NCI-H2196 treated with DMSO at 0.1 percent for 48 hours (cell line): ENCODE measurements around the gene IFI27.

Source experiments
- DNase-seq: peaks from one replicate; lab custom pipeline; 2025; ENCODE audit not compliant: unreplicated experiment; lab: John Stamatoyannopoulos, UW

IFI27 gene

DNA sequence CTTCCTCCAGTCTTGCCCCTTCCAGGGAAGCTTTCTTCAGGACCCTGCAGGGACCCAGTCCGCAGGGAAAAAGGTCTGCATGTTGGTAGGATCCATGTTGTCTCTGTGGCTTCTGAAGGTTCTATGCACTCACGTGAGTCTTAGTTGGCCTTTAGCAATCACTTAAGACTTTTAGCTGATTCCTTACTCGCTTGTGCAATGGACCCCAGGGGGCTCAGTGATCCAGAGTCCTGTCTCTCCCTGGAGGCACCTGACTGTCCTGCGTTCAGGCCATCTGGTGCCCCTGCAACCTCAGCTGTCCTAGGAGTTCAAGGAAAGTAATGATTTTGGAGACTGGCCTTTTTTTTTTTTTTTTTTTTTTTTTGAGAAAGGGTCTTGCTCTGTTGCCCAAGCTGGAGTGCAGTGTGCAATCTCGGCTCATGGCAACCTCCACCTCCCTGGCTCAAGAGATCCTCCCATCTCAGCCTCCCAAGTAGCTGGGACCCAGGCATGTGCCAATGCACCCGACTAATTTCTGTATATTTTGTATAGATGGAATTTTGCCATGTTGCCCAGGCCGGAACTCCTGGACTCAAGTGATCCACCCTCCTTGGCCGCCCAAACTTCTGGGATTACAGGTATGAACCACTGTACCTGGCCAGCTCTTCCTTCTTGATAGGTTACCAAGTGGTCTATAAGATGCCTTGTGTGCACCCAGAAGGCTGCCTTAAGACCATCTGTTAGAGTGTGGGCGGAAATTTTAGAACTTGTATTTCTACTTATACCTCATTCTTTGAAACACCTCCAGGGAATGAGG, 14.2 kb downstream of the IFI27 start:
- no peak for DNase-seq

DNA sequence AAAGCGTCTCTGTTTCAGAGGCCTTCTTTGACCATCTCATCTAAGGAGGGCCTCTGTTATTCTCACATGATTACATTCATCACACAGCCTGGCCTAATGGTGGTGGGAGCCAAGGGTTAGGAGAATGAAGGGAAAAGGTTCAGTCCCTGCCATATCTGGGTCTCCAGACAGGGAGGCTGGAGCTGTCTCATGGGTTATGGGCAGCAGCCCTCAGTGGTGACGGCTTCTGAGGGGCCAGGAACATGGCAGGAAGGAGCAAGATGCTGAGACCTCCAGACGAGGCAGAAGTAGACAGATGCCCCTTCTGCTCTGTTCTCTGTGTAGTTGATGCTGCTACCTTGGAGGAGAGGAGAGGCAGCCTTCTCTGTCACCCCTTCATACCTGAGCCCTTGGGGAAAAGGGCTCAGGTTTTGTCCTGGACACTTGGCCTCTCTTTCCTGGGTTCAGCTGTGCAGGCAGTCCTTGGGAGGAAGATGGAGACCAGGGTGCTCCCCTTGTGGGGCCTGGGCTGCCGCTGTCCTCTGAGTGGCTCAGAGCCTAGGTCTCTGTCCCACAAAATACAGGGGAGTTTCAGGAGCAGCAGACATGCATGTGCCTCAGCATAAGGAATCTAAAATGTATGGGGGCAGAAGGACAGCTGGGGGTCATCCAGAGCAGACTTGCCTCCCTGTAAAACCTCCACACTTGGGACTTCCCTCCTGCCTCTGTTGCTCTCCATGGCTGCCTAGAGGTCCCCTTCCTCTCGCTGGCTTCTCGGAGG, 15.3 kb downstream of the IFI27 start:
- no peak for DNase-seq

DNA sequence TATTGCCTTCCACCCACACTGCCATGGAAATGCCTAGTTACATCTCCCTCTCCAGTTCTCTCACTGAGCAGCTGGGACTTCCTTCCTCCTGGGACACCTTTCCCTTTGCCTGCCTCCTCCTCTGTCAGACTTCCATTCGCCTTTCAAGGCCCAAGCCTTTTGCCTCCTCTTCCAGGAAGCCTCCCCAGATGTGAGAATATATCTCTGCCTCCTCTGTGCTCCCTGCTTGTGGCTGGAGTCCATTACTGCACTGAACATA, 15.8 kb downstream of the IFI27 start:
- no peak for DNase-seq

DNA sequence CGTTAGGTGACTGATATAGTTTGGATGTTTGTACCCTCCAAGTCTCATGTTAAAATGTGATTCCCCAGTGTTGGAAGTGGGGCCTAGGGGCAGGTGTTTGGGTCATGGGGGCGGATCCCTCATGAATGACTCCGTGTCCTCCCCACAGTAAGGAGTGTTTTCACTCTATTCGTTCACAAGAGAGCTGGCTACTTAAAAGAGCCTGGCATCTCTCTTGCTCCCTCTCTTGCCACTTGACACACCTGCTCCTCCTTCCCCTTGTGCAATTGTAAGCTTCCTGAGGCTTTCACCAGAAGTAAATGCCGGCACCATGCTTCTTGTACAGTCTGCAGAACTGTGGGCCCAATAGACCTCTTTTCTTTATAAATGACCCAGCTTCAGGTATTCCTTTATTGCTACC, 16.3 kb downstream of the IFI27 start:
- DNase-seq, result no peak

DNA sequence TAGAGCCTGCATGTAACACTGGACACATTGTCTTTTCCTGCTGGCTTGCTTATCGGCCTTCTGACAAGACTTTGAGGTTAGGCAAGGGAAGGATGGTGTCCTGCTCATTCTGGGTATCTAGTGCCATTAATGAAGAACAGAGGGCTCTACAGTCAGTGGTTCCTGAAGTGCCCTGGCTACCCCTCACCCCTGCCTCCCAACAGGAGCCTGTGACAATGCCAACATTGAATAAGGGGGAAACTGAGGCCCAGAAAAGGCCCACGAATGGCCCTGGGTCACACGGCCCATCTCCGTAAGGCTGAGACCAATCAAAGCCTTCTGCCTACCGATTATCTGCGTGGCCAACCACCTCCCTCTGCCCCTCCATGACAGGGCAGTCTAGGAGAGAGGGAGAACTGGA, 16.8 kb downstream of the IFI27 start:
- DNase-seq, result no peak

DNA sequence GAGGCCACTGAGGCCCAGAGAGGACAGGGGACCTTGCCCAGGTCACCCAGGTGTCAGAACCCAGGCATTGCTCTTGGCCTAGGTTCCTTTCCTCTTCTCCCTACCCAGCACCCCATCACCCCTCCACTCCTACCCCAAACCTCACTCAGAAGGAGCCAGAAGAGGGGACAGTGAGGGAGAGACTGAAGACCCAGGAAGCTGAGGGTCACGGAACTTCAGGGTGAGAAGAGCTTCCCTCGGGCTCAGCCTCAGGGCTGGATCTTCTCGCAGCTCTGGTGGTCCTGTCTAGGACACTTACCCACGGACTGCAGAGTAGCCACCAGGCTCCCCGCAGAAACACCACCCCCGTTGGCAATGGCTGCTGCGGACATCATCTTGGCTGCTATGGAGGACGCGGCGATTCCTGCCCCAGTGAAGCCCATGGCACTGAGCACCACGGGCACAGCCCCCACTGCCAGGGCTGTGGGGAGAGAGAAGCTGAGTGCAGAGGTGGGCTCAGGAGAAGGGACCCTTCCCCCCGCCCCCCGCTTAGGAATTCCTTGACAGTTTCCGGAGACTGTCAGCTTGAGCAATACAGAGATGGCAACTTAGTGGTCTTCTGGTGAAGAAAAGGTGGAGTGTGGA, 17.8 kb downstream of the IFI27 start:
- DNase-seq, result no peak

DNA sequence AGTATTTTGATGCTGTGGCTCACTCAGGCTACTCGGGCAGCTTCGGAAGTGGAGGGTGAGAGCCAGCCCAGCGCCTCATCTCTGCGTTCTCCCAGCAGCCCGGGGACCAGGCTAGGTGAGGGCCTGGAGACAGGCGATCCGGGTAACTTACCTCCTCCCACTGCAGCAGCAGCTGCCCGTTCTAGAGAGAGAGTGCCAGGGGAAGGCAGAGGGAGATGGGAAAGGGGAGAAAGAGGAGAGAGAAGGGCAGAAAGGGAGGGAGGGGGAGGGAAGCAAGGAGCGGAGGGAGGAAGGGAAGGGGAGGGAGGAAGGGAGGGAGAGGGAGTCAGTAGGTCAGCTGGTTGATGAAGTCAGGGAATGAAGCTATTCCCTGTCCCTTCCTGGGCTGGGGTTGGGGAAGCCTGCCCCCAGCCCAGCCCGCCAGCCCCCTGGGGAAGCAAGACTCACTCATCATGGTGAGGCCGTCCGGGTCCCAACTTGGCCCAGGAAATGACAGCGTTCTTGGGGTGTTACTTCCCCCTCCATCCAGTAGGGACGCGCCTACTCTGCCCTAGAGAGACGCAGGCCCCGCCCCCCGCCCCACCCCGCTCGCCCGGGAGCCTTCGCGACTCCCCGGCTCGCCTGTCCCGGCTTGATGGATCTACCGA, 18.7 kb downstream of the IFI27 start, which contains the start of gene IFI27L2:
TSS of gene IFI27L2 (minus strand) at position 494 of the 647 bp plus-strand sequence. CDS start at position 454, 40 bp downstream.
- DNase-seq, result no peak

DNA sequence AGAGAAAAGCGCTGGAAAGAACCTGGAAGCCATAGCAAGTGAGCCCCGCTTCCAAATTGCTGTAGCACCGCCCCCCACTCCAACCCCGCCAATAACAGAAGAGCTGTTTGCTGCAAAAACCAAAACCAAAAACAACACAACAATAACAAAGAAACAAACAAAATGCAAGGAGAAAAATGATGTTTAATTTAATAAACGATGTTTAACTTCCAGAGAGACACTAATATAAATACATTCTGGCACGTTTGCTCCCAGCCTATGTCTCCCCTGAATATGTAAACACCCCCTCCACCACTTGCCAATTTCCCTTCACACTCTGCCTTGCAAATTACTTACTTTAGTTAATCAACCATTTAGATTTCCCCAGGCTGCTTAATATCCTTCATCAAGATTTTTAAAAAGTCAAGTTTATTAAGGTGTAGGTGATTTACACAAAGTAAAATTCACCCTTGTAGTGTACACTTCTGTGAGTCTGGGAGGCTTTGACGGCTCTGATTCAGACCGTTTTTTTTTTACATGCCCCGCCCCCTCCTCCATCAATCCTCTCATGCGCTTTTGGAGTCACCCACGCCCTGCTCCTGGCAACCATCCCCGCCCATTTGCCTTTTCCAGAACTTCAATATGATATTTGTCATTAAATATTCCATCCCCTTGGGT, 19.4 kb downstream of the IFI27 start:
- DNase-seq, result no peak

DNA sequence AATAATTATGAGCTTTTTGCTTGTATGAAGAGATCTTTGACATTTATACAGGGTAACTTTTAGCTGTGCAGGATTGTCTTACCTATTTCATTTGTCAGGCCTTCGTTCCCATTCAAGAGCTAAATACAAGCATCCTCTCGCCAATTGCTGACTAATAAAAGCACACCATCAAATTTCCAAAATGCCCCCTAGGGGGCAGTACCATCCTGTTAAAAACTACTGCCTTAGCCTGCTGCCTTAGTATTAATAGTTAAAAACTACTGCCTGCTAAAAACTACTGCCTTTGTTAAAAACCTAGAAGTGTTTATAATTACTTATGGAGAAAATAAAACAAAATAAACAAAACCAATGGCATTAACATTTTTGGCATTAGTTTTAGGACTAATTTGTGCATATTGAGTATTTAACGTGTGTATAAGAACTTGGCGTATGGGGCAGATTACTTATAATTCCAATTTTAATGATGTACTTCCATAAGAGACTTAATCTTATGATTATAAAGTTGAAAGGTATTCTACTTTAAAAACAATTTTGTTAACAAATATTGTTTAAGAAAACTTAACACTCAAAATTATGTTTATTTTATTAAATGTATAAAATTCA, 21.9 kb downstream of the IFI27 start:
- DNase-seq, result peak; percentile 24

DNA sequence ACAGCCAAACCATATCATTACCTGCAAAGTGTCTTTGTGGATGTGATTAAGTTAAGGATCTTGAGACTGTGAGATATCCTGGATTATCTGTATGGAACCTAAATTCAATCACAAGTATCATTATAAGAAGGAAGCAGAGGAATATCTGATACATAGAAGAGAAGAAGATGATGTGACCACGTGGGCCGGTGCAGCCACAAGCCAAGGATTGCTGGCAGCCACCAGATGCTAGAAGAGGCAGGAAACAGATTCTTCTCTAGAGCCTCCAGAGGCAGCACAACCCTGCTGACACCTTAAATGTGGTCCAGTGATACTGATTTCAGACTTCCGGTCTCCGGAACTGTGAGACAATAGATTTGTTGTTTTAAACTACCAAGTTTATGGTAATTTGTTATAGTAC, 24.9 kb downstream of the IFI27 start:
- DNase-seq, result no peak

DNA sequence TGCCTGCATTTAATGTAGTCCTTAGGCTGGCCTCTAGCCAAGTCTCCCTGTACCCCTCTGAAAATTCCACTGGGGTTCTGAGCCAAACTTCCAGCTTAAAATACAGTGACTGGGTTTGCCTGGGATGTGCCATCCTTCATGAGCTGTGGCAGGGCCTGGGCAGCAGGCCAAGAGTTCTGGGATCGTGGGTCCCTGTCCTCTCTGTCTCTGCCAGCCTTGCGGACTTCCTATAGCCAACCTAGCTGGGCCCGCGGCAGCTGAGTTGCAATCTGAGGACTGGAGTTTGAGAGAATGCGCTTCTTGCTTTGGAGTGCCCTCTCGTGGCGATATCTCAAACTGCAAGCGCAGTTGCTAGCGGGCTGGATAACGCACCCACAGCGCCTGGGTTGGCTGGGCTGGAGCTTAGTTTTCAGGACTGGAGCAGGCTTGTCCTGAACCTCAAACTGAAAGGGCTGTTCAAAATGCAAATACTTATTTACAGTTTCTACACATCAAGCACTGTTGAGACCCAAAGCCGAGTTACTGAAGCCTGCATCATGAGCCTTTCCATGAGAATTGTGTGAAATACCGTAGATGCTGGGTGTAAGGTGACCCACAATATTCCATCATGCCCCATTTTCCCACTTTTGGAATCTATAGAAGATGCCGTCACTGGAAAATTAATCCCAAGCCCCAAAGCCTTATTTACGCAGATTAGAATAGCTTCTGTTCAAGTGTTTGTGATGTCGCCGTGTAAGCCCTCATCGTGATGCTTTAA, 26.2 kb downstream of the IFI27 start:
- peak; percentile 41 for DNase-seq

DNA sequence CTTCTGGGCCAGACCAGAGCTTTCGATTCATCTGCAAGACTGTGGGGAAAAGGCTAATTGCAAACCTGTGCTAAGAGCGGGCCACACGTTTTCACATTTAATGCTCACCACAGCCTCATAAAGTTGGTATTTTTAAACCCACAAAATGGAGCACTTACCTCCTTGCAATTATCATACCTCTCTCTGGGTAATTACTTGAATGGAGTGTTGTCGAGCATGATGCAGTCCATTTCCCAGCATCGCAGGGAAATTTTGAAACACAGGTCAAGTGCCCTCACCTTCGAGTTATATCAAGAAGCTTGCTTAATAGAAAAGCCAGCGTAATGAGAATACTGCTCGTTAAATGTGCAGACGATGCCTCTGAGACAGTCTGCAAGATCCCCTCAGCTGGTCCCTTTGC, 27.7 kb downstream of the IFI27 start:
- DNase-seq, result no peak

DNA sequence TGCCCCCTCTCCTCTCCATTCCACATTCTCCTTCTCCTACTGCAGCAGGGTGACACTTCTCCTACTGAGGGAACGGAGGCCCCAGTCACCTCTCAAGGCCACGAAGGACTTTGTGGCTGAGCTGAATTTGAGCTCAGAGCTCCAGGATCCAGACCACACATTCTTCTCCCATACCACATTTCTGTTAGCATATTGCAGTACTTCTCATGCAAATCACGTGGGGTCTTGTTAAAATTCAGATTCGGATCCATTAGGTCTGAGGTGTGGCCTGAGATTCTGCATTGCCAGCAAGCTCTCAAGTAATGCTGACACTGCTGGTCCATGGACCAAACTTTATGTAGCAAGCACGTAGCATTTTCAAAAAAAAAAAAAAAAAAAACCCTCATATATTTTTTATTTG, 28.5 kb downstream of the IFI27 start:
- DNase-seq, result no peak

DNA sequence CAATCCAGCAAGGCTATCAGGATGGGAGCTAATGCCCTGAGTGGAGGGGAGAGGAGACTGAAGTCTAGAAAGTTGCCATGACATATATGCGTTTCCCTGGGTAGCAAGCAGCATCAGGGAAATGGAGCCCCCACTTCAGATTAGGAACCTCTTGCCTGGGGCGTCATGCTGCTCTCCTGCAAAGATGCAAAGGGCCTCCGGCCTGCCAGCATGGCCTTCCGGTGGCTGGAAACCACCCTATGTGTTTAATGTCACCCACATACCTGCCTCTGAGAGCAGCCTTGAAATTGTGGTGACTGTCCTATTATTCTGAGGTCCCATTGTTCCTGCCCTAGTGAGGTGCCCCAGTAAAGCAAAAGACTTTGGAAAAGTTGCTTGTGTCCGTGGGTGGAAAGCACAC, 28.9 kb downstream of the IFI27 start:
- no peak for DNase-seq

DNA sequence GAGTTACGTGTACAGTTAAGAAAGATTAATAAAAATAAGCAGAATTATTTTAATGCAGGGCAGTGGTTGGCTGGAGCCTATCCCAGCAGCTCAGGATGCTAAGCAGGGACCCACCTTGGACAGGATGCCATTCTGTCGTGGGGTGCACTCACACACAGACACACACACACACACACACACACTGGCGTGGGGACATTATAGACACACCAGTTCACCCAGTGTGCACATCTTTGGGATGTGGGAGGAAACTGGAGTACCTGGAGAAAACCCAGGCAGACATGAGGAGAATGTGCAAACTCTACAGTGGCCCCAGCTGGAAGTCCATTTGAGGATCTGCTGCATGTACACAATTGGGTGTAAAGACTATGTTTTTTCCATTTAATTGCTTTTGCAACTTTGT, 31.7 kb downstream of the IFI27 start:
- no peak for DNase-seq

DNA sequence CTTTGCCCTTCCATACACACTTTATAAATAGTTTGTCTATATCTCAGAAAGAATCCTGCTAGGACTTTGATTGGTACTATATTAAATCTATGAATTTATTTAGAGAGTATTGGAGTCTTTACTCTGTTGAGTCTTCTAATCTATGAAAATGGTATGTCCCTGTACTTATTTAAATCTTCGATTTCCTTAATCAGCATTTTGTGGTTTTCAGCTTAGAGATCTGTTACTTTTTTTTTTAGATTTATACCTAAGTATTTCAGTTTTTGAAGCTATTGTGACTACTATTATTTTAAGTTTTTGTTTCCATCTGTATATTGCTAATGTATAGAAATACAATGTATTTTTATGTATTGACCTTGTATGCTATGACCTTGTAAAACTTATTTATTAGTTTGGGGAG, 32.3 kb downstream of the IFI27 start:
- DNase-seq, result no peak

DNA sequence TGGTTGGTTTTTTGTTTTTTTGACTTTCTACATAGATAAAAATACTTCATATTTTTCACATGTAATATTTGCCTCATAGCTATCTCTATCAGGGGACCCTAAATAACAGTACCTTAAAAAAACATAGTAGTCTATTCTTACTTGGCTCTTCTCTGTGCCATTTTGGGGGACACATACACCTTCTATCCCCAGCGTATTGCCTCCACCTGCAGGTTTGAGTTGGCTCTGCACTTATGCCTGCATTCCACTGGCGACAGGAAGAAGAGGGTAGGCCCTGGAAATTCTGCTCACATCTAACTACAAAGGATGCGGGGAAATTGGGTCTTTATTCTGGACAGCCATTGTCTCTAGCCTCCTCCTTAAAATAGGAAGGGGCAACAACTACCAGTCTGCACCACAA, 32.7 kb downstream of the IFI27 start:
- no peak for DNase-seq

DNA sequence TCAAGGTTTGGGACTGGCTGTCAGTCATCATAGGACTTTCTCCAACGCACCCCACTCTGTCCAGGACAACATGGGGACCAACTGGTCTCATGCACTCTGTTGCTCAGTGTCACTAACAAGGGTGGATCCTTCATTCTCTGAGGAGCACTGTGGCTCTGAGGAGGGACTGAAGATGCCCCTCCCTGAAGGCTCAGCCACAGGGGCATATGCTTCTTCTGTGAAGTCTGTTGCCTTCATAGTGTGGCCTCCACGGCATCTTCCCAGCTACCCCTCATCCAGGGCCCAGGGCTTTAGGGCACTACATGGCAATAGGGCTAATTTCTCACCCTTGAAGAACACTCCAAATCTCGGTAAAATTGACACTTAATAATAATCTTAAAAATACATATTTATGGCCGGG, 33.2 kb downstream of the IFI27 start:
- no peak for DNase-seq

DNA sequence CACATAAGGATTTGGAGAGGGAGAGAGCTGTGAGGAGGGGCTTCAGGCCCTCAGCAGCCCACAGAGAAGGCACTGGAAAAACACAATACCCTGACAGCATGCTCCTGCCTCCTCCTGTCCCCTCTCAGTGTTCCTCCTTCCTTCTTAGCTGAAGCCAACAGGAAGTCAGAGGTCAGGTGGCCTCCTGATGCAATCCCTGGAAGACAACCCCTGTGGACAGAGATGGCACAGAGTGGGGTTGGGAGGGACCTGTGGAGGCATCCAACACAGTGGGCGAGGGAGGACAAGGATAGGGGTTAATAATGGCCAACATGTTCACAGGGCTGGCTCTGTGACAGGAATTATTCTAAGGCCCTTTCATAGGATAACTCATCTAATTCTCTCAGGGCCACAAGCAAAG, 34.2 kb downstream of the IFI27 start:
- DNase-seq, result no peak

DNA sequence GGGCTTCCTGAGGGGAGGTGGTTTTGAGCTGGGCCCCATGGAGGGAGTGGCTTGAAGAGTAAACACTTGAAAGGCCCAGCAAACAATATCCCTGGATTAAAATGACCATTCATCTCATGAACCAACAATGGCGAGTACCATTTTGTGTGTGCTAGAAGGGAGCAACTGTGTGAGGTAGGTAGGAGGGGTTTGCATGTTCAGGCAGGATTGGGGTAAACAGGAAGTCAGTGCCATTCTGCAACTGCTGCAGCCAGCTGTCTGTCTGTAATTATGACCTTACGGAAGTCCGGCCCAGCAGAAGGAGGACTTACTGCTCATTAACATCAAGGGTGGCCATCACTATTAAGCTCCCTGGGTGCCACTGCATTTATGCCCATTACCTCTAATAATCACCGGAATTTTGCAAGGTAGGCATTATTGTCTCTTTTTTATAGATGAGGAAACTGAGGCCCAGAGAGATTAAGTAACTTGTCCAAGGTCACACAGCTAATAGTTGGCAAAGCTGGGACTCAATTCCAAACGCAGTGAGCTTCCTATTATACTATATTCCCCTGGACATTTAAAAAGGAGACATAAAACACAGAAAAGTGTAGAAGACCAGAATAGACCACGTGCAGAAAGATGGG, 35.5 kb downstream of the IFI27 start:
- no peak for DNase-seq
